ENCODE measurements around the gene NECTIN4. TPM values are rescaled to one million over a fixed set of nuclear protein-coding genes. Genes with fewer than 3 reads are reported as not detected.
A peak's percentile ranks its signal among the peaks of the same experiment; 100 is the strongest.

The NECTIN4 gene
- total and polyA plus RNA-seq, 2 of the 13 experiments (the other 11 are each of a cell fraction or from before 2014, with no cell fraction given) = 5.9 to 12.4 TPM

DNA sequence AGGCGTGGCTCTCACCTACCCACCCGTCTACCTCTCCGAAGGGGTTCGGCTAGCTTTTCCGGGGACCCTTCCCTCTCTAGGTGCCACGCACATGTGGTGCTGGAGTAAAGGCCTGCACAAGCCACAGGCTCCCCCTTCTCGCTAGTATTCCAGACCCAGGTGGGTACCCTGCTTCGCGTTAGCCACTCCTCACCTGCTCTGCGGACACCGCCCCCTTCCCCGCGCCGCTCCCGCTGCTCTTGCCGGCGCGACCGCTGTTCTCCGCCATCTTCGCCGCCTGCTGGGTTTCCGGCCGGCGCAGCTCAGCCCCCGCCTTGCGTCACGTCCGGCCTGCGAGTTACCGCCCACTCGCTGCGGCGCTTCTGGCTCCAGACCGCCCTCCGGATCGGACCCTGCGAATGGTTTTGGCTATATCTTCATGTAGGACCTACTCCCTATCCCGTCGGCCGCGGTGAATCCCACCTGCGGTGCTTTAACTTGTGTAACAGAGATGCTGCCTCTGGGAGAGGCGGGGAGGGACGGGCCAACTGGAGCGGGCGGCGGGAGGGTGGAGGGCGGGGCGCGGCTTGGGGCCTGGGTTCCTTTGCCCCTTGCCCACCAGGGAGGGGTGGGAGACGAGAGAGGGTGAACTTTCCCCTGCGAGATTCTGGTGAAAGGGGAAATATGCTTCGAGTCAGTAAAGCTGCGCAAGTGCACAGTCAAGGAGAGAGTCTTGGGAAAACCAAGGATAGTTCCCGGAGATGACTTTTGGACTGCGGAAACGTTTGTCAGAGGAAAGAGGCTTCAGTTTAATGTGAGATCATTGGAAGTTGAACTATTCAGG, 28.6 kb upstream of the NECTIN4 start, which contains the start of the genes NIT1 and PFDN2 (continued):
- TF ChIP-seq IRF2 (CRISPR knock-in tag; IDR thresholded peaks at IDR 0.05) (peak; percentile 62; the same call in 1 of the 2 replicates), SALL1 (CRISPR knock-in tag; IDR thresholded peaks at IDR 0.05) (peak; percentile 84), ZNF235 (CRISPR knock-in tag; IDR thresholded peaks at IDR 0.05; ENCODE audit: borderline replicate concordance) (no peak), ZNF772 (CRISPR knock-in tag; IDR thresholded peaks at IDR 0.05) (peak; percentile 75; the same call in 1 of the 2 replicates), RAD21 (CRISPR knock-in tag; IDR thresholded peaks at IDR 0.05) (peak; percentile 26; the same call in 1 of the 2 replicates), MIER2 (CRISPR knock-in tag; IDR thresholded peaks at IDR 0.05) (0 out of 2 replicates have a peak, but pooled peaks have one; percentile 17), POLR2AphosphoS5 (IDR thresholded peaks at IDR 0.05; ENCODE audit: low read depth, low read length) (peak; percentile 83), ZBTB38 (CRISPR knock-in tag; IDR thresholded peaks at IDR 0.05) (peak; percentile 80), RFXAP (CRISPR knock-in tag; IDR thresholded peaks at IDR 0.05; ENCODE audit: borderline replicate concordance) (0 out of 2 replicates have a peak, but pooled peaks have one; percentile 54), SRSF9 (IDR thresholded peaks at IDR 0.05; ENCODE audit: borderline replicate concordance, insufficient read depth, low read depth, low read length, poor library complexity, severe bottlenecking) (no peak), IKZF4 (CRISPR knock-in tag; IDR thresholded peaks at IDR 0.05; ENCODE audit: borderline replicate concordance, low read depth, not compliant biosample characterization) (peak; percentile 29), CREM (IDR thresholded peaks at IDR 0.05) (peak; percentile 70), CREM (CRISPR knock-in tag; IDR thresholded peaks at IDR 0.05) (peak; percentile 55; the same call in 1 of the 2 replicates), ZNF563 (CRISPR knock-in tag; IDR thresholded peaks at IDR 0.05) (peak; percentile 79), NR2C2 (CRISPR knock-in tag; IDR thresholded peaks at IDR 0.05; ENCODE audit: borderline replicate concordance) (peak; percentile 51; the same call in 1 of the 2 replicates), HNRNPLL (IDR thresholded peaks at IDR 0.05; ENCODE audit: low read depth, low read length, poor library complexity, severe bottlenecking) (peak; percentile 90), BRCA1 (CRISPR knock-in tag; IDR thresholded peaks at IDR 0.05) (0 out of 2 replicates have a peak, but pooled peaks have one; percentile 78), THAP11 (CRISPR knock-in tag; IDR thresholded peaks at IDR 0.05) (peak; percentile 88)
- TF ChIP-seq, protein P1, sequence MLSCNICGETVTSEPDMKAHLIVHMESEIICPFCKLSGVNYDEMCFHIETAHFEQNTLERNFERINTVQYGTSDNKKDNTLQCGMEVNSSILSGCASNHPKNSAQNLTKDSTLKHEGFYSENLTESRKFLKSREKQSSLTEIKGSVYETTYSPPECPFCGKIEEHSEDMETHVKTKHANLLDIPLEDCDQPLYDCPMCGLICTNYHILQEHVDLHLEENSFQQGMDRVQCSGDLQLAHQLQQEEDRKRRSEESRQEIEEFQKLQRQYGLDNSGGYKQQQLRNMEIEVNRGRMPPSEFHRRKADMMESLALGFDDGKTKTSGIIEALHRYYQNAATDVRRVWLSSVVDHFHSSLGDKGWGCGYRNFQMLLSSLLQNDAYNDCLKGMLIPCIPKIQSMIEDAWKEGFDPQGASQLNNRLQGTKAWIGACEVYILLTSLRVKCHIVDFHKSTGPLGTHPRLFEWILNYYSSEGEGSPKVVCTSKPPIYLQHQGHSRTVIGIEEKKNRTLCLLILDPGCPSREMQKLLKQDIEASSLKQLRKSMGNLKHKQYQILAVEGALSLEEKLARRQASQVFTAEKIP (CRISPR knock-in tag; IDR thresholded peaks at IDR 0.05; ENCODE audit: borderline replicate concordance) = no peak
- TF ChIP-seq, protein P2, sequence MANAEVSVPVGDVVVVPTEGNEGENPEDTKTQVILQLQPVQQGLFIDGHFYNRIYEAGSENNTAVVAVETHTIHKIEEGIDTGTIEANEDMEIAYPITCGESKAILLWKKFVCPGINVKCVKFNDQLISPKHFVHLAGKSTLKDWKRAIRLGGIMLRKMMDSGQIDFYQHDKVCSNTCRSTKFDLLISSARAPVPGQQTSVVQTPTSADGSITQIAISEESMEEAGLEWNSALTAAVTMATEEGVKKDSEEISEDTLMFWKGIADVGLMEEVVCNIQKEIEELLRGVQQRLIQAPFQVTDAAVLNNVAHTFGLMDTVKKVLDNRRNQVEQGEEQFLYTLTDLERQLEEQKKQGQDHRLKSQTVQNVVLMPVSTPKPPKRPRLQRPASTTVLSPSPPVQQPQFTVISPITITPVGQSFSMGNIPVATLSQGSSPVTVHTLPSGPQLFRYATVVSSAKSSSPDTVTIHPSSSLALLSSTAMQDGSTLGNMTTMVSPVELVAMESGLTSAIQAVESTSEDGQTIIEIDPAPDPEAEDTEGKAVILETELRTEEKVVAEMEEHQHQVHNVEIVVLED (CRISPR knock-in tag; IDR thresholded peaks at IDR 0.05; ENCODE audit: borderline replicate concordance) = peak; percentile 88
- TF ChIP-seq, protein P3, sequence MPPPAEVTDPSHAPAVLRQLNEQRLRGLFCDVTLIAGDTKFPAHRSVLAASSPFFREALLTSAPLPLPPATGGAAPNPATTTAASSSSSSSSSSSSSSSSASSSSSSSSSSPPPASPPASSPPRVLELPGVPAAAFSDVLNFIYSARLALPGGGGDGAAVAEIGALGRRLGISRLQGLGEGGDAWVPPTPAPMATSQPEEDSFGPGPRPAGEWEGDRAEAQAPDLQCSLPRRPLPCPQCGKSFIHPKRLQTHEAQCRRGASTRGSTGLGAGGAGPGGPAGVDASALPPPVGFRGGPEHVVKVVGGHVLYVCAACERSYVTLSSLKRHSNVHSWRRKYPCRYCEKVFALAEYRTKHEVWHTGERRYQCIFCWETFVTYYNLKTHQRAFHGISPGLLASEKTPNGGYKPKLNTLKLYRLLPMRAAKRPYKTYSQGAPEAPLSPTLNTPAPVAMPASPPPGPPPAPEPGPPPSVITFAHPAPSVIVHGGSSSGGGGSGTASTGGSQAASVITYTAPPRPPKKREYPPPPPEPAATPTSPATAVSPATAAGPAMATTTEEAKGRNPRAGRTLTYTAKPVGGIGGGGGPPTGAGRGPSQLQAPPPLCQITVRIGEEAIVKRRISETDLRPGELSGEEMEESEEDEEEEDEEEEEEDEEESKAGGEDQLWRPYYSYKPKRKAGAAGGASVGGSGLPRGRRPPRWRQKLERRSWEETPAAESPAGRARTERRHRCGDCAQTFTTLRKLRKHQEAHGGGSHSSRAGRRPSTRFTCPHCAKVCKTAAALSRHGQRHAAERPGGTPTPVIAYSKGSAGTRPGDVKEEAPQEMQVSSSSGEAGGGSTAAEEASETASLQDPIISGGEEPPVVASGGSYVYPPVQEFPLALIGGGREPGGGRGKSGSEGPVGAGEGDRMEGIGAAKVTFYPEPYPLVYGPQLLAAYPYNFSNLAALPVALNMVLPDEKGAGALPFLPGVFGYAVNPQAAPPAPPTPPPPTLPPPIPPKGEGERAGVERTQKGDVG (CRISPR knock-in tag; IDR thresholded peaks at IDR 0.05; ENCODE audit: borderline replicate concordance) = peak; percentile 79; the same call in 1 of the 2 replicates

Measured in HepG2 (cell line).